Tibial nerve (tissue), 4 donors: ENCODE measurements around the gene VSIG10.

Experiments used
- EP300 ChIP-seq, 2 donors: sonication (generic); formaldehyde crosslinking; IDR thresholded peaks; one replicate each; pipeline ENCODE4 v1.6.1; 2017; ENCODE audit warnings: antibody characterized with exemption in 2 of 2, mild to moderate bottlenecking in 1 of 2
- TF ChIP-seq, protein P1 (sequence below), 5 experiments: fragments of 200-600 bp in 3 of 5; fragments of 450-650 bp in 2 of 5; sonication (generic) in 3 of 5; IDR thresholded peaks; one replicate each; pipeline ENCODE4 v1.5.1; 2016 to 2019; ENCODE audit warnings: antibody characterized with exemption in 5 of 5, mild to moderate bottlenecking in 3 of 5, moderate library complexity in 2 of 5

GRCh38 chr12:118107694-118108093 is 3.9 kb upstream of the VSIG10 start:
- TF ChIP-seq EP300 (IDR thresholded peaks at IDR 0.05): no peak
- TF ChIP-seq, protein P1, sequence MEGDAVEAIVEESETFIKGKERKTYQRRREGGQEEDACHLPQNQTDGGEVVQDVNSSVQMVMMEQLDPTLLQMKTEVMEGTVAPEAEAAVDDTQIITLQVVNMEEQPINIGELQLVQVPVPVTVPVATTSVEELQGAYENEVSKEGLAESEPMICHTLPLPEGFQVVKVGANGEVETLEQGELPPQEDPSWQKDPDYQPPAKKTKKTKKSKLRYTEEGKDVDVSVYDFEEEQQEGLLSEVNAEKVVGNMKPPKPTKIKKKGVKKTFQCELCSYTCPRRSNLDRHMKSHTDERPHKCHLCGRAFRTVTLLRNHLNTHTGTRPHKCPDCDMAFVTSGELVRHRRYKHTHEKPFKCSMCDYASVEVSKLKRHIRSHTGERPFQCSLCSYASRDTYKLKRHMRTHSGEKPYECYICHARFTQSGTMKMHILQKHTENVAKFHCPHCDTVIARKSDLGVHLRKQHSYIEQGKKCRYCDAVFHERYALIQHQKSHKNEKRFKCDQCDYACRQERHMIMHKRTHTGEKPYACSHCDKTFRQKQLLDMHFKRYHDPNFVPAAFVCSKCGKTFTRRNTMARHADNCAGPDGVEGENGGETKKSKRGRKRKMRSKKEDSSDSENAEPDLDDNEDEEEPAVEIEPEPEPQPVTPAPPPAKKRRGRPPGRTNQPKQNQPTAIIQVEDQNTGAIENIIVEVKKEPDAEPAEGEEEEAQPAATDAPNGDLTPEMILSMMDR (IDR thresholded peaks at IDR 0.05): no peak
